ENCODE data around the gene ATG2A. TPM values are rescaled to one million over a fixed set of nuclear protein-coding genes. Genes with fewer than 3 reads are reported as not detected.

ATG2A gene
- total and polyA plus RNA-seq, 9 of the 15 experiments (the other 6 are each of a cell fraction or from before 2014, with no cell fraction given): 0.25 to 45.9 (median 5.2) TPM

DNA sequence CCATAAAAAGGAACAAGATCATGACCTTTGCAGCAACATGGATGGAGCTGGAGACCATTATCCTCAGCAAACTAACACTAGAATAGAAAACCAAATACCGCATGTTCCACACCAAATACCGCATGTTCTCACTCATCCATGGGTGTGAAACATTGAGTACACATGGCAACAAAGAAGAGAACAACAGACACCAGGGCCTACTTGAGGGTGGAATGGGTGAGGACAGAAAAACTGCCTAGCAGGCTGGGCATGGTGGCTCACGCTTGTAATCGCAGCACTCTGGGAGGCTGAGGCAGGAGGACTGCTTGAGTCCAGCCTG lies 50.9 kb downstream of the ATG2A start (continued):
- no peak for TF ChIP-seq BRD9 (IDR thresholded peaks at IDR 0.05; ENCODE audit: low read depth, partially characterized antibody)
- TF ChIP-seq, protein P1, sequence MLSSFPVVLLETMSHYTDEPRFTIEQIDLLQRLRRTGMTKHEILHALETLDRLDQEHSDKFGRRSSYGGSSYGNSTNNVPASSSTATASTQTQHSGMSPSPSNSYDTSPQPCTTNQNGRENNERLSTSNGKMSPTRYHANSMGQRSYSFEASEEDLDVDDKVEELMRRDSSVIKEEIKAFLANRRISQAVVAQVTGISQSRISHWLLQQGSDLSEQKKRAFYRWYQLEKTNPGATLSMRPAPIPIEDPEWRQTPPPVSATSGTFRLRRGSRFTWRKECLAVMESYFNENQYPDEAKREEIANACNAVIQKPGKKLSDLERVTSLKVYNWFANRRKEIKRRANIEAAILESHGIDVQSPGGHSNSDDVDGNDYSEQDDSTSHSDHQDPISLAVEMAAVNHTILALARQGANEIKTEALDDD (IDR thresholded peaks at IDR 0.05): no peak

DNA sequence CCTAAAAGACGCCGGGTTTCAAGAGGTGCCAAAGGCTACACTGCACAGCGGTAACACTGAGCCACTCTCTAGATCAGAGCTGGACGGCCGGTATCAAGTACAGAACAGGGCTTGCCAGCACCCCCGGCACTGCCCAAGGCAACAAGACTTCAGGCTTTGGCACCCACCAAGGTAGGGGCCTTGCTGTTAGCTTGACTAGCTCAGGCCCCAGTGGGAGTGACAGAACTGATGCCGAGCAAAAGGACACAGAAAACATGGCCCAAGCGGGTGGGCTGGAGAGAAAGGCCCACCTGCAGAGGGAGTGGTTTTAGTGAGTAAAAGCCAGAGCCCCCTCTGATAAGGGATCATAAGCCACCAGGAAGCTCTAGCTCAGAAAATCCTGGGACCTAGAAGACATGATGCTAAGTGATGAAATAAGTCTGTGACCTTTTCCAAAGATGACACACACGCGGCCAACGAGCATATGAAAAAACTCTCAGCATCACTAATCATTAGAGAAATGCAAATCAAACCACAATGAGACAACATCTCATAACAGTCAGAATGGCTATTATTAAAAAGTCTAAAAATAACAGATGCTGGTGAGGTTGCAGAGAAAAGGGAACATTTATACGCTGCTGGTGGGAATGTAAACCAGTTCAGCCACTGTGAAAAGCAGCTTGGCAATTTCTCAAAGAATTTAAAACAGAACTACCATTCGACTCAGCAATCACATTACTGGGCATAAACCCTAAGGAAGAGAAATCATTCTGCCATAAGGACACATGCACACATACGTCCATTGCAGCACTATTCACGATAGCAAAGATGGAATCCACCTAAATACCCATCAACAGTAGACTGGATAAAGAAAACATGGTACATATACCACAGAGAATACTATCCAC lies 51.5 kb downstream of the ATG2A start:
- DNase-seq (ENCODE audit: extremely low read depth in 1 of 4, low spot score in 3 of 4): no peak
- TF ChIP-seq NFE2 (IDR thresholded peaks at IDR 0.05; ENCODE audit: low read depth) (no peak), ZNF764 (CRISPR knock-in tag; IDR thresholded peaks at IDR 0.05; ENCODE audit: low read depth) (peak; percentile 73; the same call in 1 of the 2 replicates), ZNF253 (CRISPR knock-in tag; conservative IDR thresholded peaks at IDR 0.05) (no peak), ZNF699 (CRISPR knock-in tag; IDR thresholded peaks at IDR 0.05; ENCODE audit: insufficient replicate concordance) (no peak), SP1 (CRISPR knock-in tag; IDR thresholded peaks at IDR 0.05) (no peak), EP300 (IDR thresholded peaks at IDR 0.05; ENCODE audit: low read length) (no peak), SMARCA4 (IDR thresholded peaks at IDR 0.05) (no peak)
- TF ChIP-seq, protein P2, sequence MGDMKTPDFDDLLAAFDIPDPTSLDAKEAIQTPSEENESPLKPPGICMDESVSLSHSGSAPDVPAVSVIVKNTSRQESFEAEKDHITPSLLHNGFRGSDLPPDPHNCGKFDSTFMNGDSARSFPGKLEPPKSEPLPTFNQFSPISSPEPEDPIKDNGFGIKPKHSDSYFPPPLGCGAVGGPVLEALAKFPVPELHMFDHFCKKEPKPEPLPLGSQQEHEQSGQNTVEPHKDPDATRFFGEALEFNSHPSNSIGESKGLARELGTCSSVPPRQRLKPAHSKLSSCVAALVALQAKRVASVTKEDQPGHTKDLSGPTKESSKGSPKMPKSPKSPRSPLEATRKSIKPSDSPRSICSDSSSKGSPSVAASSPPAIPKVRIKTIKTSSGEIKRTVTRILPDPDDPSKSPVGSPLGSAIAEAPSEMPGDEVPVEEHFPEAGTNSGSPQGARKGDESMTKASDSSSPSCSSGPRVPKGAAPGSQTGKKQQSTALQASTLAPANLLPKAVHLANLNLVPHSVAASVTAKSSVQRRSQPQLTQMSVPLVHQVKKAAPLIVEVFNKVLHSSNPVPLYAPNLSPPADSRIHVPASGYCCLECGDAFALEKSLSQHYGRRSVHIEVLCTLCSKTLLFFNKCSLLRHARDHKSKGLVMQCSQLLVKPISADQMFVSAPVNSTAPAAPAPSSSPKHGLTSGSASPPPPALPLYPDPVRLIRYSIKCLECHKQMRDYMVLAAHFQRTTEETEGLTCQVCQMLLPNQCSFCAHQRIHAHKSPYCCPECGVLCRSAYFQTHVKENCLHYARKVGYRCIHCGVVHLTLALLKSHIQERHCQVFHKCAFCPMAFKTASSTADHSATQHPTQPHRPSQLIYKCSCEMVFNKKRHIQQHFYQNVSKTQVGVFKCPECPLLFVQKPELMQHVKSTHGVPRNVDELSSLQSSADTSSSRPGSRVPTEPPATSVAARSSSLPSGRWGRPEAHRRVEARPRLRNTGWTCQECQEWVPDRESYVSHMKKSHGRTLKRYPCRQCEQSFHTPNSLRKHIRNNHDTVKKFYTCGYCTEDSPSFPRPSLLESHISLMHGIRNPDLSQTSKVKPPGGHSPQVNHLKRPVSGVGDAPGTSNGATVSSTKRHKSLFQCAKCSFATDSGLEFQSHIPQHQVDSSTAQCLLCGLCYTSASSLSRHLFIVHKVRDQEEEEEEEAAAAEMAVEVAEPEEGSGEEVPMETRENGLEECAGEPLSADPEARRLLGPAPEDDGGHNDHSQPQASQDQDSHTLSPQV (IDR thresholded peaks at IDR 0.05): 0 out of 2 replicates have a peak, but pooled peaks have one; percentile 7
- TF ChIP-seq, protein P3, sequence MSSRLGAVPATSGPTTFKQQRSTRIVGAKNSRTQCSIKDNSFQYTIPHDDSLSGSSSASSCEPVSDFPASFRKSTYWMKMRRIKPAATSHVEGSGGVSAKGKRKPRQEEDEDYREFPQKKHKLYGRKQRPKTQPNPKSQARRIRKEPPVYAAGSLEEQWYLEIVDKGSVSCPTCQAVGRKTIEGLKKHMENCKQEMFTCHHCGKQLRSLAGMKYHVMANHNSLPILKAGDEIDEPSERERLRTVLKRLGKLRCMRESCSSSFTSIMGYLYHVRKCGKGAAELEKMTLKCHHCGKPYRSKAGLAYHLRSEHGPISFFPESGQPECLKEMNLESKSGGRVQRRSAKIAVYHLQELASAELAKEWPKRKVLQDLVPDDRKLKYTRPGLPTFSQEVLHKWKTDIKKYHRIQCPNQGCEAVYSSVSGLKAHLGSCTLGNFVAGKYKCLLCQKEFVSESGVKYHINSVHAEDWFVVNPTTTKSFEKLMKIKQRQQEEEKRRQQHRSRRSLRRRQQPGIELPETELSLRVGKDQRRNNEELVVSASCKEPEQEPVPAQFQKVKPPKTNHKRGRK (tag; IDR thresholded peaks at IDR 0.05): no peak
- TF ChIP-seq, protein P4, sequence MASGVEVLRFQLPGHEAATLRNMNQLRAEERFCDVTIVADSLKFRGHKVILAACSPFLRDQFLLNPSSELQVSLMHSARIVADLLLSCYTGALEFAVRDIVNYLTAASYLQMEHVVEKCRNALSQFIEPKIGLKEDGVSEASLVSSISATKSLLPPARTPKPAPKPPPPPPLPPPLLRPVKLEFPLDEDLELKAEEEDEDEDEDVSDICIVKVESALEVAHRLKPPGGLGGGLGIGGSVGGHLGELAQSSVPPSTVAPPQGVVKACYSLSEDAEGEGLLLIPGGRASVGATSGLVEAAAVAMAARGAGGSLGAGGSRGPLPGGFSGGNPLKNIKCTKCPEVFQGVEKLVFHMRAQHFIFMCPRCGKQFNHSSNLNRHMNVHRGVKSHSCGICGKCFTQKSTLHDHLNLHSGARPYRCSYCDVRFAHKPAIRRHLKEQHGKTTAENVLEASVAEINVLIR (CRISPR knock-in tag; IDR thresholded peaks at IDR 0.05): no peak

More for the DNA sequence above, 51.5 kb downstream of the ATG2A start:
- H3K9me3 ChIP-seq (replicated peaks; ENCODE audit: control insufficient read depth, insufficient read depth, low read depth, low read length): no peaks in the 10 kb centered on the region
- H3K4me2 ChIP-seq (ENCODE audit: insufficient read depth, low read length): no peak overlapping the region
- peaks cover 32% of the 10 kb centered on the region; the same call in 2 of the 3 replicates for H3K36me3 ChIP-seq (ENCODE audit: control insufficient read depth, insufficient read depth, low read length)
- no peak overlapping the region for H2AFZ ChIP-seq (ENCODE audit: low read depth, low read length)
- ChIA-PET CTCF (ENCODE audit: low intra/inter-chr PET ratio) (interaction anchor here (0.6 kb wide), 1 partner anchor 59 kb away, joined by 4 read pairs; the partner anchor contains the start of gene PPP2R5B), POLR2A (interaction anchor here (0.6 to 9.6 kb wide), 8 partner anchors 10 to 634 kb away, joined by 3 to 109 read pairs (median 5); partner anchors contain the start of genes EHD1 and MALAT1)
- no TSS peak for BruUV-seq (replicated peaks)
- peaks cover 8% of the 10 kb centered on the region; the same call in 1 of the 2 replicates for H4K20me1 ChIP-seq (replicated peaks; ENCODE audit: control insufficient read depth, insufficient read depth, low read length)
- intact Hi-C loops (cut with micrococcal nuclease): no loop called here
- peaks cover 87% of the 10 kb centered on the region for H3K79me2 ChIP-seq (ENCODE audit: control insufficient read depth, insufficient read depth, low read length)
- no peak for ATAC-seq
- peaks cover 29 to 55% of the 10 kb centered on the region in 2 experiments for H3K4me1 ChIP-seq (replicated peaks in 1 of 2; ENCODE audit: control insufficient read depth in 2 of 2, insufficient read depth in 2 of 2, low read length in 2 of 2)
- no peak overlapping the region for H3K4me3 ChIP-seq
- peak; percentile 46 for FAIRE-seq
- WGBS (ENCODE audit: insufficient coverage, low coverage, missing lambda C conversion rate): 80% methylated on average over 15 of the region's 15 CpGs
- in situ Hi-C loops (cut with MboI): no loop called here
- no peaks in the 10 kb centered on the region for H3K27me3 ChIP-seq (ENCODE audit: control insufficient read depth in 2 of 2, insufficient read depth in 2 of 2, low read length in 2 of 2)
- H3K9me1 ChIP-seq (ENCODE audit: control insufficient read depth, insufficient read depth, low read length): peaks cover 3% of the 10 kb centered on the region
- H3K9ac ChIP-seq (ENCODE audit: insufficient read depth in 1 of 2, low read depth in 2 of 2, low read length in 2 of 2): peak overlapping the region in 1 of 2 experiments; percentile 86; a peak in 2 of 4 replicates
- H3K27ac ChIP-seq (ENCODE audit: extremely low read depth, low read depth, low read length): peak overlapping the region; percentile 39; the same call in 2 of the 3 replicates

Measured in K562 (cell line).